GM12878 (cell line): Measurements from ENCODE around the gene SMIM28. TPM values are rescaled to one million over a fixed set of nuclear protein-coding genes. Genes with fewer than 3 reads are reported as not detected.

Experiments
- BCL11A ChIP-seq: IDR thresholded peaks from 2 replicates; pipeline ENCODE4 v1.6.1; 2011; ENCODE audit warnings: low read depth, low read length
- DPF2 ChIP-seq: fragments of 450-650 bp; IDR thresholded peaks from 2 replicates; pipeline ENCODE4 v1.6.1; 2017; ENCODE audit warnings: mild to moderate bottlenecking
- EED ChIP-seq: sonication (generic); IDR thresholded peaks from 2 replicates; pipeline ENCODE4 v1.6.1; 2016; ENCODE audit warnings: antibody characterized with exemption, low read depth
- EP300 ChIP-seq, 2 experiments: fragments of 150-350 bp in 1 of 2; IDR thresholded peaks; 2 replicates each; pipeline ENCODE4 v1.6.1; 2011 to 2012; ENCODE audit warnings: low read depth in 2 of 2, low read length in 2 of 2, borderline replicate concordance in 1 of 2, improper control_type of control experiment in 1 of 2, inconsistent platforms in 1 of 2; ENCODE audit not compliant: control insufficient read depth in 1 of 2
- JUNB ChIP-seq: IDR thresholded peaks from 2 replicates; pipeline ENCODE4 v1.6.1; 2016; ENCODE audit warnings: antibody characterized with exemption, mild to moderate bottlenecking
- KAT2A ChIP-seq: conservative IDR thresholded peaks from 2 replicates; pipeline ENCODE4 v1.6.1; 2011; ENCODE audit warnings: low read depth, low read length; ENCODE audit not compliant: control insufficient read depth
- PAX8 ChIP-seq: fragments of 450-650 bp; IDR thresholded peaks from 2 replicates; pipeline ENCODE4 v1.6.1; 2017; ENCODE audit warnings: mild to moderate bottlenecking, moderate library complexity
- POLR2A ChIP-seq: IDR thresholded peaks from 2 replicates; pipeline ENCODE4 v1.6.1; 2011; ENCODE audit warnings: low read depth, mild to moderate bottlenecking, low read length
- RBBP5 ChIP-seq: fragments of 200-600 bp; sonication (generic); conservative IDR thresholded peaks from 2 replicates; pipeline ENCODE4 v1.6.1; 2016
- SMARCA5 ChIP-seq: fragments of 450-650 bp; IDR thresholded peaks from 2 replicates; pipeline ENCODE4 v1.6.1; 2017; ENCODE audit warnings: mild to moderate bottlenecking
- STAT3 ChIP-seq: IDR thresholded peaks from 2 replicates; pipeline ENCODE4 v1.6.1; 2011; ENCODE audit warnings: low read depth, low read length, improper control_type of control experiment
- SUPT20H ChIP-seq: IDR thresholded peaks from 2 replicates; pipeline ENCODE4 v1.6.1; 2011; ENCODE audit warnings: low read depth, mild to moderate bottlenecking, low read length, moderate library complexity, borderline replicate concordance; ENCODE audit not compliant: control insufficient read depth
- polyA plus RNA-seq, 11 experiments: library from polyadenylated mRNA; depleted of rRNA in 4 of 11; unstranded in 6 of 11; stranded (reverse) in 5 of 11; fragments of >200 nt; fragmentation: Nextera tagmentation in 4 of 11; fragmentation: Illumina TruSeq in 1 of 11; extraction: Ambion mirVana in 4 of 11; extraction: Trizol in 1 of 11; gene quantifications; 1 replicate in 1 of 11; 2 replicates in 10 of 11; pipeline versions ENCODE4 v1.2.1 to v1.2.3, GENCODE V29; 2011 to 2016; ENCODE audit warnings: inconsistent platforms in 2 of 11, missing spikeins in 2 of 11, low read depth in 1 of 11
- total RNA-seq, 4 experiments: library from RNA; depleted of rRNA in 3 of 4; stranded (reverse); fragments of >200 nt in 3 of 4; fragmentation: Illumina TruSeq in 1 of 4; extraction: Trizol in 1 of 4; gene quantifications; 2 replicates each; pipeline versions ENCODE4 v1.2.1 to v1.2.3, GENCODE V29; 2013 to 2021
- TF ChIP-seq, protein P1 (sequence below): fragments of 450-650 bp; IDR thresholded peaks from 2 replicates; pipeline ENCODE4 v1.6.1; 2017; ENCODE audit warnings: low read depth, mild to moderate bottlenecking, moderate library complexity
- TF ChIP-seq, protein P2 (sequence below): fragments of 450-650 bp; IDR thresholded peaks from 2 replicates; pipeline ENCODE4 v1.6.1; 2017; ENCODE audit warnings: mild to moderate bottlenecking, moderate library complexity
- TF ChIP-seq, protein P3 (sequence below): IDR thresholded peaks from 2 replicates; pipeline ENCODE4 v1.6.1; 2012; ENCODE audit warnings: low read length, inconsistent platforms
- TF ChIP-seq, protein P4 (sequence below): IDR thresholded peaks from 2 replicates; pipeline ENCODE4 v1.6.1; 2012; ENCODE audit warnings: mild to moderate bottlenecking, low read depth, low read length
- TF ChIP-seq, protein P5 (sequence below): fragments of 150-350 bp; IDR thresholded peaks from 2 replicates; pipeline ENCODE4 v1.6.1; 2014; ENCODE audit warnings: mild to moderate bottlenecking, low read depth, low read length

Gene SMIM28
- total and polyA plus RNA-seq, 10 of the 15 experiments (the other 5 are each of a cell fraction or from before 2014, with no cell fraction given) = not detected

DNA sequence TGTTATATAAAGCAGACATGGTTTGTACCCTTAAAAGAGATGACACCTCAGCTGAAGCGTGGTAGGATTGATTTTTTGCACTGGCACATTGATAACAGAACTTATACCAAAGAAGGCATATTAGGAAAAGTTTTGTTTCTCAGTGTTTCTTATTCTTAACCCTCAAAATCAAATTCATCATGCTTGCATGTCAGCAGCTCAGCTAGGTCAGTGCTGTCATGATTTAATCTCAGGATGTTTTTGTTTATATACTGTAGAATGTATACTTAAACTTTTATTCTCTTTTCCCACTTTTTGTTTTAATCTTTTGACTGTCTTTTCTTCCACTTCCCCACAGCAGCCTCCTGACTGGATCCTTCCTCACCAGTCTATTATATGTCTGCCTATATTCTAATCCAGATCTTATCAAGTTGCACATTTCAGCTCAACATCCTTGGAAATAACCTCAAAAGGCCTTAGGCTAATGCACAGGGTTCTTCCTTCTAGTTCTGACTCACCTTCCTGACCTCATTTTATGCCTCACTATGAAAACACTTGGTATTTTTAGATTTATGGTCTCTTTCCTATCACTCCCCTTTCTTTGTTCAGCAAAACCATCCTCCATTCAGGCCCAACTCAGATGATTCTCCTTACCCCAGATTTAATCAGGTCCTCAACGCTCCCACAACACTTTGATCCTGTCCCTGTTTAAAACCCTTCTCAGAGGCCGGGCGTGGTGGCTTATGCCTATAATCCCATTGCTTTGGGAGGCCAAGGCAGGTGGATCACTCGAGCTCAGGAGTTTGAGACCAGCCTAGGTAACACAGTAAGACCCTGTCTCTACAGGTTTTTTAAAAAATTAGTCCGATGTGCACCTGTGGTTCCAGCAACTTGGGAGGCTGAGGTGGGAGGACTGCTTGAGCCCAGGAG is 33.5 kb downstream of the SMIM28 start (continued):
- TF ChIP-seq, protein P1, sequence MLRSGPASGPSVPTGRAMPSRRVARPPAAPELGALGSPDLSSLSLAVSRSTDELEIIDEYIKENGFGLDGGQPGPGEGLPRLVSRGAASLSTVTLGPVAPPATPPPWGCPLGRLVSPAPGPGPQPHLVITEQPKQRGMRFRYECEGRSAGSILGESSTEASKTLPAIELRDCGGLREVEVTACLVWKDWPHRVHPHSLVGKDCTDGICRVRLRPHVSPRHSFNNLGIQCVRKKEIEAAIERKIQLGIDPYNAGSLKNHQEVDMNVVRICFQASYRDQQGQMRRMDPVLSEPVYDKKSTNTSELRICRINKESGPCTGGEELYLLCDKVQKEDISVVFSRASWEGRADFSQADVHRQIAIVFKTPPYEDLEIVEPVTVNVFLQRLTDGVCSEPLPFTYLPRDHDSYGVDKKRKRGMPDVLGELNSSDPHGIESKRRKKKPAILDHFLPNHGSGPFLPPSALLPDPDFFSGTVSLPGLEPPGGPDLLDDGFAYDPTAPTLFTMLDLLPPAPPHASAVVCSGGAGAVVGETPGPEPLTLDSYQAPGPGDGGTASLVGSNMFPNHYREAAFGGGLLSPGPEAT = no peak
- TF ChIP-seq, protein P2, sequence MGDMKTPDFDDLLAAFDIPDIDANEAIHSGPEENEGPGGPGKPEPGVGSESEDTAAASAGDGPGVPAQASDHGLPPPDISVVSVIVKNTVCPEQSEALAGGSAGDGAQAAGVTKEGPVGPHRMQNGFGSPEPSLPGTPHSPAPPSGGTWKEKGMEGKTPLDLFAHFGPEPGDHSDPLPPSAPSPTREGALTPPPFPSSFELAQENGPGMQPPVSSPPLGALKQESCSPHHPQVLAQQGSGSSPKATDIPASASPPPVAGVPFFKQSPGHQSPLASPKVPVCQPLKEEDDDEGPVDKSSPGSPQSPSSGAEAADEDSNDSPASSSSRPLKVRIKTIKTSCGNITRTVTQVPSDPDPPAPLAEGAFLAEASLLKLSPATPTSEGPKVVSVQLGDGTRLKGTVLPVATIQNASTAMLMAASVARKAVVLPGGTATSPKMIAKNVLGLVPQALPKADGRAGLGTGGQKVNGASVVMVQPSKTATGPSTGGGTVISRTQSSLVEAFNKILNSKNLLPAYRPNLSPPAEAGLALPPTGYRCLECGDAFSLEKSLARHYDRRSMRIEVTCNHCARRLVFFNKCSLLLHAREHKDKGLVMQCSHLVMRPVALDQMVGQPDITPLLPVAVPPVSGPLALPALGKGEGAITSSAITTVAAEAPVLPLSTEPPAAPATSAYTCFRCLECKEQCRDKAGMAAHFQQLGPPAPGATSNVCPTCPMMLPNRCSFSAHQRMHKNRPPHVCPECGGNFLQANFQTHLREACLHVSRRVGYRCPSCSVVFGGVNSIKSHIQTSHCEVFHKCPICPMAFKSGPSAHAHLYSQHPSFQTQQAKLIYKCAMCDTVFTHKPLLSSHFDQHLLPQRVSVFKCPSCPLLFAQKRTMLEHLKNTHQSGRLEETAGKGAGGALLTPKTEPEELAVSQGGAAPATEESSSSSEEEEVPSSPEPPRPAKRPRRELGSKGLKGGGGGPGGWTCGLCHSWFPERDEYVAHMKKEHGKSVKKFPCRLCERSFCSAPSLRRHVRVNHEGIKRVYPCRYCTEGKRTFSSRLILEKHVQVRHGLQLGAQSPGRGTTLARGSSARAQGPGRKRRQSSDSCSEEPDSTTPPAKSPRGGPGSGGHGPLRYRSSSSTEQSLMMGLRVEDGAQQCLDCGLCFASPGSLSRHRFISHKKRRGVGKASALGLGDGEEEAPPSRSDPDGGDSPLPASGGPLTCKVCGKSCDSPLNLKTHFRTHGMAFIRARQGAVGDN = no peak
- TF ChIP-seq DPF2 = no peak
- TF ChIP-seq, protein P3, sequence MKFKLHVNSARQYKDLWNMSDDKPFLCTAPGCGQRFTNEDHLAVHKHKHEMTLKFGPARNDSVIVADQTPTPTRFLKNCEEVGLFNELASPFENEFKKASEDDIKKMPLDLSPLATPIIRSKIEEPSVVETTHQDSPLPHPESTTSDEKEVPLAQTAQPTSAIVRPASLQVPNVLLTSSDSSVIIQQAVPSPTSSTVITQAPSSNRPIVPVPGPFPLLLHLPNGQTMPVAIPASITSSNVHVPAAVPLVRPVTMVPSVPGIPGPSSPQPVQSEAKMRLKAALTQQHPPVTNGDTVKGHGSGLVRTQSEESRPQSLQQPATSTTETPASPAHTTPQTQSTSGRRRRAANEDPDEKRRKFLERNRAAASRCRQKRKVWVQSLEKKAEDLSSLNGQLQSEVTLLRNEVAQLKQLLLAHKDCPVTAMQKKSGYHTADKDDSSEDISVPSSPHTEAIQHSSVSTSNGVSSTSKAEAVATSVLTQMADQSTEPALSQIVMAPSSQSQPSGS = peak; percentile 60
- TF ChIP-seq EP300 (IDR thresholded peaks at IDR 0.05; ENCODE audit: borderline replicate concordance in 1 of 2, control insufficient read depth in 1 of 2, low read depth in 2 of 2, low read length in 2 of 2) = peak in 1 of 2 experiments; percentile 37; a peak in 1 of 4 replicates
- TF ChIP-seq KAT2A = no peak
- TF ChIP-seq POLR2A = no peak
- TF ChIP-seq, protein P4, sequence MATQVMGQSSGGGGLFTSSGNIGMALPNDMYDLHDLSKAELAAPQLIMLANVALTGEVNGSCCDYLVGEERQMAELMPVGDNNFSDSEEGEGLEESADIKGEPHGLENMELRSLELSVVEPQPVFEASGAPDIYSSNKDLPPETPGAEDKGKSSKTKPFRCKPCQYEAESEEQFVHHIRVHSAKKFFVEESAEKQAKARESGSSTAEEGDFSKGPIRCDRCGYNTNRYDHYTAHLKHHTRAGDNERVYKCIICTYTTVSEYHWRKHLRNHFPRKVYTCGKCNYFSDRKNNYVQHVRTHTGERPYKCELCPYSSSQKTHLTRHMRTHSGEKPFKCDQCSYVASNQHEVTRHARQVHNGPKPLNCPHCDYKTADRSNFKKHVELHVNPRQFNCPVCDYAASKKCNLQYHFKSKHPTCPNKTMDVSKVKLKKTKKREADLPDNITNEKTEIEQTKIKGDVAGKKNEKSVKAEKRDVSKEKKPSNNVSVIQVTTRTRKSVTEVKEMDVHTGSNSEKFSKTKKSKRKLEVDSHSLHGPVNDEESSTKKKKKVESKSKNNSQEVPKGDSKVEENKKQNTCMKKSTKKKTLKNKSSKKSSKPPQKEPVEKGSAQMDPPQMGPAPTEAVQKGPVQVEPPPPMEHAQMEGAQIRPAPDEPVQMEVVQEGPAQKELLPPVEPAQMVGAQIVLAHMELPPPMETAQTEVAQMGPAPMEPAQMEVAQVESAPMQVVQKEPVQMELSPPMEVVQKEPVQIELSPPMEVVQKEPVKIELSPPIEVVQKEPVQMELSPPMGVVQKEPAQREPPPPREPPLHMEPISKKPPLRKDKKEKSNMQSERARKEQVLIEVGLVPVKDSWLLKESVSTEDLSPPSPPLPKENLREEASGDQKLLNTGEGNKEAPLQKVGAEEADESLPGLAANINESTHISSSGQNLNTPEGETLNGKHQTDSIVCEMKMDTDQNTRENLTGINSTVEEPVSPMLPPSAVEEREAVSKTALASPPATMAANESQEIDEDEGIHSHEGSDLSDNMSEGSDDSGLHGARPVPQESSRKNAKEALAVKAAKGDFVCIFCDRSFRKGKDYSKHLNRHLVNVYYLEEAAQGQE = no peak
- TF ChIP-seq RBBP5 = no peak
- TF ChIP-seq SUPT20H = no peak
- no peak for TF ChIP-seq PAX8
- peak; percentile 94 for TF ChIP-seq JUNB
- peak; percentile 66 for TF ChIP-seq EED
- peak; percentile 61; the same call in 1 of the 2 replicates for TF ChIP-seq BCL11A
- no peak for TF ChIP-seq STAT3
- no peak for TF ChIP-seq SMARCA5
- TF ChIP-seq, protein P5, sequence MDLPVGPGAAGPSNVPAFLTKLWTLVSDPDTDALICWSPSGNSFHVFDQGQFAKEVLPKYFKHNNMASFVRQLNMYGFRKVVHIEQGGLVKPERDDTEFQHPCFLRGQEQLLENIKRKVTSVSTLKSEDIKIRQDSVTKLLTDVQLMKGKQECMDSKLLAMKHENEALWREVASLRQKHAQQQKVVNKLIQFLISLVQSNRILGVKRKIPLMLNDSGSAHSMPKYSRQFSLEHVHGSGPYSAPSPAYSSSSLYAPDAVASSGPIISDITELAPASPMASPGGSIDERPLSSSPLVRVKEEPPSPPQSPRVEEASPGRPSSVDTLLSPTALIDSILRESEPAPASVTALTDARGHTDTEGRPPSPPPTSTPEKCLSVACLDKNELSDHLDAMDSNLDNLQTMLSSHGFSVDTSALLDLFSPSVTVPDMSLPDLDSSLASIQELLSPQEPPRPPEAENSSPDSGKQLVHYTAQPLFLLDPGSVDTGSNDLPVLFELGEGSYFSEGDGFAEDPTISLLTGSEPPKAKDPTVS = no peak
